ENCODE results near the gene ADGRG7.

Gene ADGRG7

DNA sequence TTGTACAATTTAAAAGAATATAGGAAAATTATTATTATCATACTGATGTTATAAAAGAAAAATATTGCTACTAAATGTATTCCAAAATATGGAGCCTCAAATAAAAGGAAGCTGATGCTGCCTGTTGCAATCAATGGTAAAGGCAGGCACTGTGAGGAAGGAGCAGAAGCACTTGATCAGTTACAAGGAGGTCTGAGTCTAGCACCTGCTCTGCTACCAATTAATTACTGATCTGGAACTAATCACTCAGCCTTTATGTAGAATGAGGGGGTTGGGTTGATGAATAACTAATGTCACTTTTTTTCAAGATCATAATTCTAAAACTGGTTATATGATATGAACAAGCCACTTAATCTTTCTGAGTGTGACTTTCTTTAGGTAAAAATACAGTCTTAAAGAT is 5.5 kb downstream of the ADGRG7 start:
- Histone ChIP-seq H3K14ac (ENCODE audit: low read length) (no peak overlapping the region), H3K36me3 (ENCODE audit: control insufficient read depth in 1 of 2, insufficient read depth in 2 of 2, low read length in 2 of 2) (no peaks in the 10 kb centered on the region), H3K4me2 (ENCODE audit: low read length) (no peak overlapping the region), H4K12ac (ENCODE audit: low read depth, low read length) (no peak overlapping the region), H2BK120ac (ENCODE audit: insufficient read depth, low read length, poor library complexity) (no peak overlapping the region), H3K23ac (ENCODE audit: low read length) (no peak overlapping the region), H2AK5ac (ENCODE audit: low read length) (no peak overlapping the region), H3K27me3 (ENCODE audit: insufficient read depth, low read length) (no peaks in the 10 kb centered on the region), H3K79me2 (ENCODE audit: control insufficient read depth, insufficient read depth, low read length, poor library complexity) (no peaks in the 10 kb centered on the region), H2AFZ (ENCODE audit: insufficient read depth, low read length, poor library complexity) (no peak overlapping the region), H3K9me3 (ENCODE audit: insufficient read depth, low read depth, low read length) (no peaks in the 10 kb centered on the region), H4K91ac (ENCODE audit: low read depth, low read length) (no peak overlapping the region), H2BK12ac (ENCODE audit: low read length) (no peak overlapping the region), H3K18ac (ENCODE audit: low read length) (no peak overlapping the region), H4K8ac (ENCODE audit: low read depth, low read length) (no peak overlapping the region), H3K27ac (ENCODE audit: low read depth, low read length) (no peak overlapping the region), H3K79me1 (ENCODE audit: low read length) (no peaks in the 10 kb centered on the region), H2BK5ac (ENCODE audit: low read depth, low read length, poor library complexity) (no peak overlapping the region), H3K4ac (ENCODE audit: low read depth, low read length) (no peak overlapping the region), H3K9ac (ENCODE audit: low read length) (no peak overlapping the region), H3K4me1 (ENCODE audit: control insufficient read depth in 1 of 2, insufficient read depth in 2 of 2, low read length in 2 of 2) (no peaks in the 10 kb centered on the region), H3K4me3 (ENCODE audit: low read depth, low read length) (no peak overlapping the region)
- DNase-seq: no peak

DNA sequence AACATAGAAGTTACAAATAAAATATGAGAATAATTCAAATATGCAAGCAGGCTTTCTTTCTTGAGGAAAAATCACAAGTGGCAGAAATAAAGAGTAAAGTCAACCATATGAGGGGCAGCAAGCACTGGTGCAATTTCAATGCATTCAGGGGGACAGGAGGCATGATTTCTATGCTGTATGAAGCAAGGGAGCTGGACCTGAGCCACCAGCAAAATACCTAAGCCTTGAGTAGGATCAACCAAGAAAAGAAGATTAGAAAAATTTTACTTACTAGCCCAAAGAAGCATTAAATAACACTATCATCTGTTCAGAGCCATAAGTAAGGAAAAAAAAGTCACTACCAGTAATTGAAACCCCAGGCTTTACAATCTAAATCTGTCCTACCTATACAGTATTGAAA is 6.3 kb downstream of the ADGRG7 start:
- no peak overlapping the region for H3K14ac ChIP-seq (ENCODE audit: low read length)
- no peak overlapping the region for H3K4me3 ChIP-seq (ENCODE audit: low read depth, low read length)
- H4K8ac ChIP-seq (ENCODE audit: low read depth, low read length): no peak overlapping the region
- no peak overlapping the region for H2AK5ac ChIP-seq (ENCODE audit: low read length)
- H4K91ac ChIP-seq (ENCODE audit: low read depth, low read length): no peak overlapping the region
- H3K27me3 ChIP-seq (ENCODE audit: insufficient read depth, low read length): no peaks in the 10 kb centered on the region
- no peak overlapping the region for H2BK120ac ChIP-seq (ENCODE audit: insufficient read depth, low read length, poor library complexity)
- no peak overlapping the region for H3K4ac ChIP-seq (ENCODE audit: low read depth, low read length)
- H3K9me3 ChIP-seq (ENCODE audit: insufficient read depth, low read depth, low read length): no peaks in the 10 kb centered on the region
- no peak for DNase-seq
- H3K18ac ChIP-seq (ENCODE audit: low read length): no peak overlapping the region
- no peak overlapping the region for H3K9ac ChIP-seq (ENCODE audit: low read length)
- H4K12ac ChIP-seq (ENCODE audit: low read depth, low read length): no peak overlapping the region
- H2BK5ac ChIP-seq (ENCODE audit: low read depth, low read length, poor library complexity): no peak overlapping the region
- H3K79me1 ChIP-seq (ENCODE audit: low read length): no peaks in the 10 kb centered on the region
- H2BK12ac ChIP-seq (ENCODE audit: low read length): no peak overlapping the region
- no peak overlapping the region for H3K4me2 ChIP-seq (ENCODE audit: low read length)
- no peaks in the 10 kb centered on the region for H3K36me3 ChIP-seq (ENCODE audit: control insufficient read depth in 1 of 2, insufficient read depth in 2 of 2, low read length in 2 of 2)
- H3K79me2 ChIP-seq (ENCODE audit: control insufficient read depth, insufficient read depth, low read length, poor library complexity): no peaks in the 10 kb centered on the region
- no peak overlapping the region for H3K27ac ChIP-seq (ENCODE audit: low read depth, low read length)
- H2AFZ ChIP-seq (ENCODE audit: insufficient read depth, low read length, poor library complexity): no peak overlapping the region
- H3K4me1 ChIP-seq (ENCODE audit: control insufficient read depth in 1 of 2, insufficient read depth in 2 of 2, low read length in 2 of 2): no peaks in the 10 kb centered on the region
- H3K23ac ChIP-seq (ENCODE audit: low read length): no peak overlapping the region

DNA sequence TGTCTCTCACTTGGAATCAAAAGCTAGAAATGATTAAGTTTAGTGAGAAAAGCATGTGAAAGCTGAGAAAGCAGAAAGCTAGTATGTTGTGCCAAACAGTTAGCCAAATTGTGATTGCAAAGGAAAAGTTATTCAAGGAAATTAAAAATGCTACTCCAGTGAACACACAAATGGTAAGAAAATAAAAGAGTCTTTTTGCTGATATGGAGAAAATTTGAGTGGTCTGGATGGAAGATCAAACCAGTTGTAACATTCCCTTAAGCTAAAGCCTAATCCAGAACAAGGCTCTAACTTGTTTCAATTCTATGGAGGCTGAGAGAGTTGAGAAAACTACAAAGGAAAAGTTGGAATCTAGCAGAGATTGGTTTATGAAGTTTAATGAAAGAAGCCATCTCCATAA is 11.8 kb downstream of the ADGRG7 start:
- Histone ChIP-seq H2BK120ac (ENCODE audit: insufficient read depth, low read length, poor library complexity) (no peak overlapping the region), H3K4me1 (ENCODE audit: control insufficient read depth in 1 of 2, insufficient read depth in 2 of 2, low read length in 2 of 2) (no peaks in the 10 kb centered on the region), H4K8ac (ENCODE audit: low read depth, low read length) (no peak overlapping the region), H2AFZ (ENCODE audit: insufficient read depth, low read length, poor library complexity) (no peak overlapping the region), H2BK5ac (ENCODE audit: low read depth, low read length, poor library complexity) (no peak overlapping the region), H3K36me3 (ENCODE audit: control insufficient read depth in 1 of 2, insufficient read depth in 2 of 2, low read length in 2 of 2) (no peaks in the 10 kb centered on the region), H2BK12ac (ENCODE audit: low read length) (no peak overlapping the region), H3K9ac (ENCODE audit: low read length) (no peak overlapping the region), H2AK5ac (ENCODE audit: low read length) (no peak overlapping the region), H3K23ac (ENCODE audit: low read length) (no peak overlapping the region), H4K91ac (ENCODE audit: low read depth, low read length) (no peak overlapping the region), H3K27me3 (ENCODE audit: insufficient read depth, low read length) (no peaks in the 10 kb centered on the region), H3K79me1 (ENCODE audit: low read length) (no peaks in the 10 kb centered on the region), H3K14ac (ENCODE audit: low read length) (no peak overlapping the region), H3K4me2 (ENCODE audit: low read length) (no peak overlapping the region), H3K4ac (ENCODE audit: low read depth, low read length) (no peak overlapping the region), H3K4me3 (ENCODE audit: low read depth, low read length) (no peak overlapping the region), H3K79me2 (ENCODE audit: control insufficient read depth, insufficient read depth, low read length, poor library complexity) (no peaks in the 10 kb centered on the region), H3K27ac (ENCODE audit: low read depth, low read length) (no peak overlapping the region), H3K9me3 (ENCODE audit: insufficient read depth, low read depth, low read length) (no peaks in the 10 kb centered on the region), H3K18ac (ENCODE audit: low read length) (no peak overlapping the region), H4K12ac (ENCODE audit: low read depth, low read length) (no peak overlapping the region)
- DNase-seq: no peak

DNA sequence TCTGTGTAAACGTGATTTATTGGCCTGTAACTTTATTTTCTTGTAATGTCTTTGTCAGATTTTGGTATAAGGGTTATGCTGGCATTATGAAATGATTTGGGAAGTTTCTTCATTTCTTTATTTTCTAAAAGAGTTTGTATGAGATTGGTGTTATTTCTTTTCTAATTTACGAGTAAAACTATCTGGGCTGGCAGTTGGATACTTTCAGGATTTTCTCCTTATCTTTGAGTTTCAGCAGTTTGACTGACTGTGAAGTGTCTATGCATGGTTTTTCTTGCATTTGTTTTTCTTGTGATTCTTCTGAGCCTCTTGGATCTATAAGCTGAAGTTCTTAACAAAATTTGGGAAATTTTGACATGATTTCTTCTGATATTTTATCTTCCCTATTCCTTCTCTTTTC is 18.1 kb downstream of the ADGRG7 start:
- H2AK5ac ChIP-seq (ENCODE audit: low read length): no peak overlapping the region
- H4K91ac ChIP-seq (ENCODE audit: low read depth, low read length): no peak overlapping the region
- H3K4me2 ChIP-seq (ENCODE audit: low read length): no peak overlapping the region
- no peak overlapping the region for H3K4me3 ChIP-seq (ENCODE audit: low read depth, low read length)
- no peaks in the 10 kb centered on the region for H3K4me1 ChIP-seq (ENCODE audit: control insufficient read depth in 1 of 2, insufficient read depth in 2 of 2, low read length in 2 of 2)
- no peaks in the 10 kb centered on the region for H3K27me3 ChIP-seq (ENCODE audit: insufficient read depth, low read length)
- H2BK5ac ChIP-seq (ENCODE audit: low read depth, low read length, poor library complexity): no peak overlapping the region
- no peak overlapping the region for H2AFZ ChIP-seq (ENCODE audit: insufficient read depth, low read length, poor library complexity)
- H3K9me3 ChIP-seq (ENCODE audit: insufficient read depth, low read depth, low read length): no peaks in the 10 kb centered on the region
- H3K79me2 ChIP-seq (ENCODE audit: control insufficient read depth, insufficient read depth, low read length, poor library complexity): no peaks in the 10 kb centered on the region
- H3K4ac ChIP-seq (ENCODE audit: low read depth, low read length): no peak overlapping the region
- H3K27ac ChIP-seq (ENCODE audit: low read depth, low read length): no peak overlapping the region
- H2BK12ac ChIP-seq (ENCODE audit: low read length): no peak overlapping the region
- H4K8ac ChIP-seq (ENCODE audit: low read depth, low read length): no peak overlapping the region
- H3K23ac ChIP-seq (ENCODE audit: low read length): no peak overlapping the region
- no CpG with 5 or more reads among the region's 2 CpGs for WGBS (ENCODE audit: extremely low coverage, insufficient coverage, insufficient read length)
- H3K9ac ChIP-seq (ENCODE audit: low read length): no peak overlapping the region
- H2BK120ac ChIP-seq (ENCODE audit: insufficient read depth, low read length, poor library complexity): no peak overlapping the region
- H4K12ac ChIP-seq (ENCODE audit: low read depth, low read length): no peak overlapping the region
- H3K18ac ChIP-seq (ENCODE audit: low read length): no peak overlapping the region
- DNase-seq: no peak
- no peaks in the 10 kb centered on the region for H3K79me1 ChIP-seq (ENCODE audit: low read length)
- no peaks in the 10 kb centered on the region for H3K36me3 ChIP-seq (ENCODE audit: control insufficient read depth in 1 of 2, insufficient read depth in 2 of 2, low read length in 2 of 2)
- no peak overlapping the region for H3K14ac ChIP-seq (ENCODE audit: low read length)
